Right forelimb (tissue), 1 donor: ENCODE data around the gene STXBP2.

Experiments
- DNase-seq: peaks from one replicate; pipeline ENCODE4 v3.0.0-alpha.2; 2018

STXBP2 gene

DNA sequence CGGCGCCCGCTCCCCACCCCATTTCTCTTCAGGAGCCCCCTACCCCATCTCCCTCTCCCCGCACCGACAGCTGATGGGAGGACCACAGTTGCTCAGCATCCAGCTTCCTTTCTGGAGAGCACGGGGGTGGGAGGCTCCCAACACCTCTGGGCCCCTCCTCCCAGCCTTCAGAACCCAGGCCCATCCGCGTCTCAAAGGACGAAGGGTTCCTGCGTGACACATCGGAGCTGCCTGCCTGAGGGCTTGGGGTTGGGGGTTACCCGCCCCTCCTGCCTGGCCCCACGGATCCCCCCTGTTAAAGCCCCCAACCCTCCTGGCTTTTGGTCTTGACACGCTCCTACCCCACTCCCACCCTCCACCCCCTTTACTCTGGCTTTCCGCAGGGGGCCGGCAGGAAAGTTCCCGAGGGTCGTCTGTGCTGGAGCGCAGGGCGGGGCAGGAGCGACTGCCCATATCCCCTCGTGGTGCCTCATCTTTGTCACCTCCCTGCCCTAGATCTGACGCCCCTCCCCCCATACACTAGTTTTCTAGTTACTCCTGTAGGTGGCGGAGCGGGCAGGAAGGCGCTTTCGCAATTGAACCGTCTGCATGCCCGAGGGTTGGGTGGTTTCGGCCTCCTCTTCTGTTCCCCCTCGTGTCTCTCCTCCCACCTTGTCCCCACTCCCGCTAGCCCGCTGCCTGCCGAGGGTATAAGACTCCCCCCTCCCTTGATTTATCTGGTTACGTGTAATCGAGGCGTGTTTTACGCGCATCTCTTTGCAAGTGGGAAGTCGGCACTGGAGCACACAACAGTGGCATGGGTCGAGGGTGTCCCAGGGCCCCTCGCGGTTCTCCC is 44.6 kb downstream of the STXBP2 start:
- DNase-seq = peak; percentile 71

DNA sequence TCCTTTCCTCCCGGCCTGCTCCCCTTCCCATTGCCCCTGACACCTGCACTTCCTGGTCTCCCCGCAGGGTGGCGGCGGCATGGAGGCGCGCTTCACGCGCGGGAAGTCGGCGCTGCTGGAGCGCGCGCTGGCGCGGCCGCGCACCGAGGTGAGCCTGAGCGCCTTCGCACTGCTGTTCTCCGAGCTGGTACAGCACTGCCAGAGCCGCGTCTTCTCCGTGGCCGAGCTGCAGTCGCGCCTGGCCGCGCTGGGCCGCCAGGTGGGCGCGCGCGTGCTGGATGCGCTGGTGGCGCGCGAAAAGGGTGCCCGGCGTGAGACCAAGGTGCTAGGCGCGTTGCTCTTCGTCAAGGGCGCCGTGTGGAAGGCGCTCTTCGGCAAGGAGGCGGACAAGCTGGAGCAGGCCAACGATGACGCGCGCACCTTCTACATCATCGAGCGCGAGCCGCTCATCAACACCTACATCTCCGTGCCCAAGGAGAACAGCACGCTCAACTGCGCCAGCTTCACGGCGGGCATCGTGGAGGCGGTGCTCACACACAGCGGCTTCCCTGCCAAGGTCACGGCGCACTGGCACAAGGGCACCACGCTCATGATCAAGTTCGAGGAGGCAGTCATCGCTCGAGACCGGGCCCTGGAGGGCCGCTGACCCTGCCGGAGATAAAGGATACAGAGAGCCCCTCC is 45.4 kb downstream of the STXBP2 start:
- no peak for DNase-seq

DNA sequence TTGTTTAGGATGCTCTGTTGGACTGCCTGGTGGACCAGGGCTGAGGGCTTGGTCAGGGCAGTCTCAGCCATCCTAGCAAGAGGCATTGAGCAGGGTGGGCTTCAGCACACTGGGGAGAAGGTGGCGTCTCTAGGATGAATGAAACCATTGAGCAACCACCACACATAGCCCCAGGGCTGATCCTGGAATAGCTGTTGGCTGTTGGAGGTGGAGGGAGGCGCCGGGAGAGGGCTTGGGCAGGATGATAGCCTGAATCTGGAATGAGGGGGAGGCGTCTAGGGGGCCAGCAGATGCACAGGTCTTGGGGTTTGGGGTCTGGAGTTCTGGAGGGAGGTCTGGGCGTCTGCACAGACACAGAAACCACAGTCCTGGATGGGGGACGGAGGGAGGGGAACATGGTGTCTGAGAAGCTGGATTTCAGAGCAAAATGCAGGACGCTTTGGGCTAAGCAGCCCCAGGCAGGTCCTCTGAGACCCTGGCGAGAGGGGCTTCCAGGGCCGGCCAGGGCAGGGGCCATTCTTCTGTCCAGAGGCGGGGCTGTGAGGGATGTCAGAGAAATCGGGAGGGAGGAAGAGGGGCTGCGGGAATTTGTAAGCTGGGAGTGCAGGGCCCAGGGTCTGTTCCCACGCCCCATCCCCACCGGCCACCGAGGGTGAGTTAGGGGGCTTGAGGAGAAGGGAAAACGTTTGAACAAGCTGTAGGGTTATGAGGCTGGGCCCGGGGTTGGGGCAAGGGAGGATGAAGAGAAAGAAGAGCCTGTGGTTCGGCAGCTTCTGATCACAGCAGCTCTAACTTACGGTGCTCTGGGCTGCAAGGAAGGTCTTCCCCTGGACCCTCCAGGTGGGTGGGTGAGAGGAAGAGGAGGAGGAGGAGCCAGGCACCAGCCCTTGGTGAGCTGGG is 48.9 kb downstream of the STXBP2 start:
- no peak for DNase-seq

DNA sequence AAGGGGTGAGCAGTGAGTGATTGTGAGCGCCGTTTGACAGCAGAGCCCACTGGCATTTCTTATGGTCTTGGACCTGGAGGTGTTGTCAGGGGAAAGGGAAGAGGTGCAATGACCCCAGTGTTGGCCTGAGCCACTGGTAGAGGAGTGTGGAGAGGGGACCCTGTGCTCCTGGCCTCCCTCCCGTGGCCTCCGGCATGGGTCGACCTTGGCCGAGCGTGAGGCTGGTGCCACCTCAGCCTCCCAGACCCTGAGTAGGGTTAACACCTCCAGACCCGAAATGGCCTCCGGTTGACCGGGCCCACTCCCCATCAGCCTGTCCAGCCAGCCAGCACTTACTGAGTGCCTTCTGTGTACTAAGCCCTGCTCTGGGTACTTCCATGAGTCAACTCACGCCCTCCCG is 50.3 kb downstream of the STXBP2 start:
- no peak for DNase-seq

DNA sequence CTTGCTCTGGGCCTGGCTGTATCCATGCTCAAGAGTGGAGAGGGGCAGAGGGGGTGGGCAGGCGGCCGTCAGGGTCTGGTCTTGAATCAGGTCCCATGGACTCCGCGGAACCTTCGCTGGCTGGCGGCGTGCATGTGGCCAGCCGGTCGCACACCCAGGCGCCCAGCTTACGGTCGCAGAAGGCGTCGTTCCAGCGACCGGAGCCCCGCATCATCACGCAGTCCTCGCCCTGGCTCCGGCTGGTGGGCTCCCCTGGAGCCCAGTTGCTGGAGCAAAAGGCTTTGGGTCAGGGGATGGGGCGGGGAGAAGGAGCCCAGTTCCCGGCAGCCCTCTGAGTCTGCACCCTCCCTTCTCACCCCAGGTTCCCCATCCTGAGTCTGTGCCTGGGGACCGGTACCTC is 52.3 kb downstream of the STXBP2 start:
- no peak for DNase-seq

DNA sequence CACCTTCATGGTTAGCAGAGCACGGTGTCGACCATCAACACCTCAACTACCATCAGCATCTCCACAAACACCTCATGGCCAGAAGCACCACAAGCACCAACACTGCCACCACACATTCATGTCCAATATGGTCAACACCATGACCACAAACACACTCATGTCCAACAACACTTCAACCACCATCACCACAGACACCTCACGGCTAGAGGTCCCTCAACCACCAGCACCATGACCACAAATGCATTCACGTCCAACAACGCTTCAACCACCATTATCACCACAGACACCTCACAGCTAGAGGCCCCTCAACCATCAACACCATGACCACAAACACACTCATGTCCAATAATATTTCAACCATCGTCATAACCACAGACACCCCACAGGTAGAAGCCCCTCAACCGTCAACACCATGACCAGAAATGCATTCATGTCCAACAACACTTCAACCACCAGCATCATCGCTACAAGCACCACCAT is 53.9 kb downstream of the STXBP2 start:
- no peak for DNase-seq

DNA sequence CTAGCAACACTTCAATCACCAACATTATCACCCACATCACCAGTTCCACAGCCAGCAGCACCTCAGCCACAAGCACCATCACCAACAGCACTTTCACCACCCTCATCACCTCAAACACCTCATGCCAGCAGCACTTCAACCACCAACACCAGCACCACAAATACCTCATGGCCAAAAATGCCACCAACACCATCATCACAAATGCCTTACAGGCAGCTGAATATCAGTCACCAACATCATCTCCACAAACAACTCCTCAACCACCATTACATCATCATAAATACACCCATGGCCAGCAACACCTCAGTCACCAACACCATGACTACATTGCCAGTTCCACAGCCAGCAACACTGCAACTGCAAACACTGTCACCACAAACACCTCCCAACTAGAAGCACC is 54.6 kb downstream of the STXBP2 start:
- DNase-seq = no peak

DNA sequence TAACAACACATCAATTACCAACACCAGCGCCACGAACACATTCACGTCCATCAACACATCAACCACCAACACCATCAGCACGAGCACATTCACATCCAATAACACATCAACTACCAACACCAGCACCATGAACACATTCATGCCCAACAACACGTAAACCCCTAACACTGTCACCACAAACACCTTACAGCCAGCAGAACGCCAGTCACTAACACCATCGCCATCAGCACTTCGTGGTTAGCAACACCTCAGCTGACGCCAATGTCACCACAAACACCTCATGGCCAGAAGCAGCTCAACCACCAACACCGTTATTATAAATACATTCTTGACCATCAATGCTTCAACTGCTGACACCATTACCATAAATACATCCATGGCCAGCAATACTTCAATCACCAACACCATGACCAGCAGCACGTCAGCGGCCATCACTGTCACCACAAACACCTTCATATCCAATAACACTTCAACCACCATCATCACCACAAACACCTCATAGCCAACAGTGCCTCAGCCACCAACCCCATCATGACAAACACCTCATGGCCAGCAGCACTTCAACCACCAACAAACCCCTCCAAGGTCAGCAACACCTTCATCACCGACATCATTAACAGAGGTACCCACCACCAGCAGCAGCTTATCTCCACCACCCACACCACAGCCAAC is 55.6 kb downstream of the STXBP2 start:
- DNase-seq = no peak

DNA sequence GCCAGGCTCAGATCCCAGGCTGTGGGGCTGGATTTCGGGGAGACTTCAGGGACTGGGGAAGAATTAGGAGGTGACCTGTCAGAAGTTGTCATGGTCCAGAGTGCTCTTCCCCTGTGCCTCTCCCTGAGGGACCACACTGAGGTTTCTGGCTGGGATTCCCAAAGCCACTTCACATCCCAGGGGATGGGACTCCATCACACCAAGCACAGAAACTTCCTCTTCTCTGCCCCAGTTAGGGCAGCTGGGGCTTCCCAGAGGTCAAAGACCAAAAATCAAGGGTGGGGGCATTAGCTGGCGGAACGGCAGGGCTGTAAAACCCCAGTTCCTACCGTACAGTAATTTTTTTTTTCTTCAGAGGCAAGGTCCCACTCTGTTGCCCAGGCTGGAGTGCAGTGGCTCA is 57.6 kb downstream of the STXBP2 start:
- DNase-seq = no peak
